Measurements from ENCODE around the gene NCOA3.

The NCOA3 gene

GRCh38 chr20:47605673-47606413, 104.2 kb downstream of the NCOA3 start:
- DNase-seq = peak in 1 of 2 experiments; percentile 18

GRCh38 chr20:47606414-47606982, 104.8 kb downstream of the NCOA3 start:
- peak in 1 of 2 experiments; percentile 33 for DNase-seq

- DNase-seq = no peak
Observed at GRCh38 chr20:47606983-47607613, 105.4 kb downstream of the NCOA3 start.

DNA sequence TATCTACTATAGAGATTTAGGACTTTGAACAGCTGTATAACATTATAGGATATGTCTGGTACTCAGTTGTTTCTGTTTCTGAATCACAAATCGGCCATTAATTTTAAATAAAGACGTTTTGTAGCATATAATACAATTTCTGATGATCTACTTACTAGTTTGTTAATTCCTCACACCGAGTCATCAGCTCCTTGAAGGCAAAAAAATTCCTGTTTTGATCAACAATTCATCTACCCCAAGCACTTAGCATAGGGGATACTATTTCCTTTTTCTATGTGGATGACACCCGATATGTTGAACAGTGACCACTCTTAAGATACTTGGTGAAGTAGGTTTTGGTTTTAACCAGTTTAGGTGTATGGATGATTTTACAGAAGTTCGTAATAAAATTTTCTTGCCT, 107.3 kb downstream of the NCOA3 start:
- DNase-seq = no peak

GRCh38 chr20:47610247-47610944, 108.7 kb downstream of the NCOA3 start:
- DNase-seq = no peak

- DNase-seq = no peak
Observed at GRCh38 chr20:47610945-47611250, 109.2 kb downstream of the NCOA3 start.

- no peak for DNase-seq
Observed at GRCh38 chr20:47611785-47612184, 110.1 kb downstream of the NCOA3 start.

- DNase-seq = no peak
Observed at GRCh38 chr20:47612670-47613069, 111.0 kb downstream of the NCOA3 start.

DNA sequence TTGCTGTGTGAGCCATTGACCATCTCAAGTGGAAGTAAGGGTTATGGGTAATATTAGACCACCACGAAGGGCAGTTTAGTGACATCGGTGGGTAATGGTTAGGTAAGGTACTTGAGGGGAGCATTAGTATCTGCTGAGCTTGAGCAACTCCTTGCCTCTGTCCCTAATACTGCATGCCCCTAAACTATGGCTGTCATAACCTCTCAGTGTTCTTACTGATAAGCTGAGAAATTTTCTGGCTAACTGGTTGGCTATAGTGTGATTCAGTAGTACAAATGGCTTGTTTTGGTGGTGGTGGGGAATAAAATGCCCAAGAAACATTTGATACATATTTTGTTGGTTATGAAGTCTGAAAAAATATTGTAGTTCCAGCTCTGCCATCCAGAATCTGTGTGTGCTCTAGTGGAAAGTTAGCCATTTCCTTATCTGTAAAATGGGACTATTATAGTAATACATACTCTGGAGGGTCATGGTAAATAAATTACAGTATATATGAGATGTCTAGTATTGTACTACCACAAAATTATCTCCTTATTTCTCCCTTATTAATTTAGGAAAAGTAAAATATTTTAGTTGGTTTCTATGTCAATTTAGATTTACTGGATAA, 113.1 kb downstream of the NCOA3 start:
- no peak for DNase-seq

DNA sequence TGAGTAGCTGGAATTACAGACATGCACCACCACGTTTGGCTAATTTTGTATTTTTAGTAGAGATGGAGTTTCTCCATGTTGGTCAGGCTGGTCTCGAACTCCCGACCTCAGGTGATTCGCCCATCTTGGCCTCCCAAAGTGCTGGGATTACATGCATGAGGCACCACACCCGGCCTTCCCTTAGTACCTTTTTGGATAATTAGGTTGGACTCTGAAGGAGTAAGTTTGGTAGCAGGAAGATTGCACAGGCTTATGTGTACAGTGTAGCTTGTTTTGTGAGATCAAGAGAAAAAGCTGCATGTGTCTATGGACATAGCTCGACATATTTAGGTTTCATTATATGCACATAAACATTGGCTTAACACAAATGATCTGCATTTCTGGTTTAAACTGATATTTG, 116.8 kb downstream of the NCOA3 start:
- no peak for DNase-seq

GRCh38 chr20:47620808-47621805, 119.4 kb downstream of the NCOA3 start:
- peak; percentile 25 to 40 for DNase-seq

DNA sequence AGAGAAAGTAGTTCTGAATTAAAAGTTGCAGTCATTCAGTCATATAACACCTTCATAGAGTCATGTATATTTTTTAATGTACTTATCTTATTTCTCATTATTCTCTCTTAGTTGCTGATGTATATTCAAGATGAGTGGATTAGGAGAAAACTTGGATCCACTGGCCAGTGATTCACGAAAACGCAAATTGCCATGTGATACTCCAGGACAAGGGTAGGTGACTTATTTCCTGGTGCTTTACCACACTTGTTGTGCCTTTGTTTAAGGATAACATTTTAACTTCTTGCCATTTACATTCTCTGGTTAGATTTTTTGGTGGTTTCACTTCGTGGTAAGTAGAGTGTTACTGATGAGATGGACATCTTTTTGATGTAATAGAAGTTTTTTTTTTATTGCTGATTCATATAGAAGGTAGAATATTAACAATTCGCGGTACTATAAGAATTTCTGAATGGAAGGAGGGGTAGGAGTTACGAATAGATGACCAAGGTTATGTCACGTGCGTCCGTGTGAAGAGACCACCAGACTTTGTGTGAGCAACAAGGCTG, 120.5 kb downstream of the NCOA3 start:
- DNase-seq = no peak

DNA sequence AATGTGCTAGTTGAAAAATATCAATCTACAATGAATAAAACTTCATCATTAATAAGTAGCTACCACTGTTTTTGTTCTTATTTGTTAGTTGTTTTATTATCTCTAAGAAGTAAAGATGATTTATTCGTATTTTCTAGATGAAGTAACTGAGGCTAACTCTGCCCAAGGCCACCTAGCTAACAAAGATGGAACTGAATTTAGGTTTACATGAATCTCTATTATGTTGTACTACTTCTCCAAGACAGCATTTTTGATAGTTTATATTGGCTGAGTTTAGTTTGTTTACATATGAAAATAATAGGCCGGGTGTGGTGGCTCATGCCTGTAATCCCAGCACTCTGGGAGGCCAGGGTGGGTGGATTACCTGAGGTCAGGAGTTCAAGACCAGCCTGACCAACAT, 121.5 kb downstream of the NCOA3 start:
- no peak for DNase-seq

DNA sequence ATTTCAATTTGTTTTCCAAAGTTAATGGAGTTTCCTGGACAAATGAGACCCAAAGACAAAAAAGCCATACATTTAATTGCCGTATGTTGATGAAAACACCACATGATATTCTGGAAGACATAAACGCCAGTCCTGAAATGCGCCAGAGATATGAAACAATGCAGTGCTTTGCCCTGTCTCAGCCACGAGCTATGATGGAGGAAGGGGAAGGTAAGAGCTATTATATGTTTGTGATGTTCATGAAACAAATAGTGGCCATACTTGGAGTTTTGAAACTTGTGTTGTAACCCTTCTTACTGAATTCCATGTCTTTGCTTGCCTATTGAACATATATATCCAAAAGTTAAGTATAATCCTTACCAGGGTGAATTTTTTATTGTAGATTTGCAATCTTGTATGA, 125.9 kb downstream of the NCOA3 start:
- no peak for DNase-seq

- DNase-seq = no peak
Observed at GRCh38 chr20:47629907-47630306, 128.2 kb downstream of the NCOA3 start.

- DNase-seq = no peak
Observed at GRCh38 chr20:47631078-47631477, 129.4 kb downstream of the NCOA3 start.

- DNase-seq = no peak
Observed at GRCh38 chr20:47635256-47635655, 133.6 kb downstream of the NCOA3 start.

GRCh38 chr20:47638851-47639250, 137.2 kb downstream of the NCOA3 start:
- DNase-seq = no peak

DNA sequence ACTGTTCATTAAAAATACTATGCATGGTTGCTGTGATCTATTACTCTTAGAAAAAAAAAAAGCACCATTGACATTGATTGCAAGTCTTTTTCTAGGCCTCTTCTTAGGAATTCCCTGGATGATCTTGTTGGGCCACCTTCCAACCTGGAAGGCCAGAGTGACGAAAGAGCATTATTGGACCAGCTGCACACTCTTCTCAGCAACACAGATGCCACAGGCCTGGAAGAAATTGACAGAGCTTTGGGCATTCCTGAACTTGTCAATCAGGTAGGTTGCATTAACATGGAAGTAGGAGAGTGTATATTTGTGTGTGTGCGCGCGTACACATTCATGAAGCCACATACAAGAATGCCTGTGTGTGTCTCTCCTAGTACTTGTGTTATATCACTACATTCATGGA, 140.4 kb downstream of the NCOA3 start:
- no peak for DNase-seq

DNA sequence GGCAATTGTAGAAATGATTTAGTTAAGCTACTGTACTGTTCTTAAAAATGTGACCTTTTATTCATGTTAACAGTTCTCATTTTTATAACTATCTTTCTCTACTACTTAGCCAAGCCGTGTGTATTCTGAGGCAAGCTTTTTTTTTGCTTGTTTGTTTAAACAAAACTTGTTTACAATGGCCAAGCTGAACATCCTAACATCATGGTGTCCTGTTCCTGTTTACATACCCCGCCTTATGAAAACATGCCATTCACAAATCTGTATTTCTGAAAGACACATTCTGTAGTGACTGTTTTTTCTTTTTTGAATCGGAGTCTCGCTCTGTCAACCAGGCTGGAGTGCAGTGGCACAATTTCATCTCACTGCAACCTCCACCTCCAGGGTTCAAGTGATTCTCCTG, 140.9 kb downstream of the NCOA3 start:
- DNase-seq = peak; percentile 14 to 17

- no peak for DNase-seq
Observed at GRCh38 chr20:47645632-47646031, 143.9 kb downstream of the NCOA3 start.

DNA sequence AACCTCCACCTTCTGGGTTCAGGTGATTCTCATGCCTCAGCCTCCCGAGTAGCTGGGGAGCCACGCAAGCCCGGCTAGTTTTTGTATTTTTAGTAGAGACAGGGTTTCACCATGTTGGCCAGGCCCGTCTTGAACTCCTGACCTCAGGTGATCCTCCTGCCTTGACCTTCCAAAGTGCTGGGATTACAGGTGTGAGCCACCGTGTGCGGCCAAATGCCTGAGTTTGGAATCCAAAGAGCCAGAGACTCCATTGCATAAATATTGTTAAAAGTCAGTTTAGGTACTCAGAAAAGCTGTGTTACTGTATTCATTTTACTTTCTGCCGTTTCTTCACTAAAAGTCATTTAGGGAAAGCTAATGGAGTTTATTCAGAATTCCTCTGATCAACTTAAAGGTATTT, 146.3 kb downstream of the NCOA3 start:
- DNase-seq = no peak
